Heart right ventricle (tissue), 16 donors: ENCODE results near the gene BRD3OS. TPM values are rescaled to one million over a fixed set of nuclear protein-coding genes. Genes with fewer than 3 reads are reported as not detected.

Experiments used
- ATAC-seq, 8 donors: fragments of 200-7000 bp; cut with Tn5 transposase; one replicate each; pipeline ENCODE4 v1.9.1; 2020; ENCODE audit warnings: mild to moderate bottlenecking in 8 of 8, moderate library complexity in 8 of 8, moderate number of reproducible peaks in 1 of 8
- DNase-seq, 2 donors: peaks; one replicate each; pipeline ENCODE4 v3.0.0-alpha.2; 2020
- H3K27ac ChIP-seq, 10 donors: fragments of 200-600 bp; sonication (generic) in 2 of 10; one replicate each; pipeline versions ENCODE4 v1.5.0 to v1.8.0; 2020 to 2022; ENCODE audit warnings: mild to moderate bottlenecking in 3 of 10
- H3K27me3 ChIP-seq, 7 donors: fragments of 200-600 bp; one replicate each; pipeline ENCODE4 v1.8.0; 2021 to 2022; ENCODE audit warnings: mild to moderate bottlenecking in 2 of 7
- H3K36me3 ChIP-seq, 9 donors: fragments of 200-600 bp; sonication (generic) in 1 of 9; one replicate each; pipeline versions ENCODE4 v1.5.0 to v1.8.0; 2020 to 2022; ENCODE audit warnings: mild to moderate bottlenecking in 2 of 9
- H3K4me1 ChIP-seq, 9 donors: fragments of 200-600 bp; sonication (generic) in 1 of 9; one replicate each; pipeline versions ENCODE4 v1.5.0 to v1.8.0; 2020 to 2022; ENCODE audit warnings: mild to moderate bottlenecking in 4 of 9
- H3K4me3 ChIP-seq, 10 donors: fragments of 200-600 bp; sonication (generic) in 2 of 10; one replicate each; pipeline versions ENCODE4 v1.5.0 to v1.8.0; 2020 to 2022; ENCODE audit warnings: mild to moderate bottlenecking in 7 of 10, moderate library complexity in 2 of 10
- H3K9me3 ChIP-seq, 11 donors: fragments of 200-600 bp in 10 of 11; sonication (generic) in 2 of 11; one replicate each; pipeline versions ENCODE4 v1.5.0 to v1.8.0; 2013 to 2022; ENCODE audit warnings: mild to moderate bottlenecking in 2 of 11, control low read depth in 1 of 11, moderate library complexity in 1 of 11
- CTCF ChIP-seq, 9 donors: fragments of 200-600 bp; sonication (generic) in 2 of 9; IDR thresholded peaks; one replicate each; pipeline versions ENCODE4 v1.5.0 to v1.8.0; 2021 to 2022; ENCODE audit warnings: antibody characterized with exemption in 9 of 9, mild to moderate bottlenecking in 5 of 9, moderate library complexity in 1 of 9
- WGBS, 2 donors: extraction: QIAGEN DNeasy Blood & Tissue Kit; methylation state at CpG; one replicate each; pipeline ENCODE4 v1.1.7; 2013; ENCODE audit warnings: inconsistent platforms in 1 of 2; 5-methylcytosine and 5-hydroxymethylcytosine counted together
- intact Hi-C, 10 donors: fragments of 100-400 bp; cut with DNase I; formaldehyde crosslinking; loops; one replicate each; pipeline versions ENCODE4 v1.11.1 to v1.14.2; 2022
- polyA plus RNA-seq, 2 donors: library from polyadenylated mRNA; stranded (reverse); fragments of 200-250 nt; gene quantifications; one replicate each; pipeline ENCODE4 v1.2.3, GENCODE V29; 2013
- total RNA-seq, 10 donors: library from RNA; stranded (reverse); fragmentation: NEBNext Ultra II Directional in 3 of 10; extraction: Animal tissue kit (Norgen Biotek cat#: 25700) in 3 of 10; gene quantifications; one replicate each; pipeline versions ENCODE4 v1.2.1 to v1.2.4, GENCODE V29; 2021 to 2023
- donor health status: Arrhythmogenic right ventricular cardiomyopathy.
- donor health status: ischemic (EF 13 %, LVEDD 7.1; RV severe dilation, severe dysfunction).
- donor health status: healthy with polysubstance abuse.
- donor health status: DM: no; HTN: yes; CAD: no.
- donor health status: DM: no; HTN: no; CAD: no.
- donor health status: ischemic (EF 25% LVEDD 6.9; RV normal size, moderate dysfunction).
- donor health status: ischemic (EF 25% LVEDD 5.7; RV mildly dilated, moderate dysfunction).
- donor health status: healthy.
- donor health status: DM: yes; HTN: yes; CAD: no.
- donor health status: Ischemic cardiomyopathy.
- donor health status: ischemic (EF 35%, LVEDD 5.7; RV mildly dilated, moderate dysfunction).
- donor health status: nonischemic (EF 11% LVEDD 7.7; RV severe dilation, severe dysfunction).
- donor health status: DM: yes; HTN: yes; CAD: no.
- donor health status: PGD.
- donor health status: ischemic (EF 29% LVEDD 5.4; RV normal size, mild dysfunction).
- donor health status: nonischemic (EF 23%, LVEDD 6.1; RV moderate dilation, normal function).

Gene BRD3OS
- total and polyA plus RNA-seq, 12 donors, result 4.1 to 11.6 (median 7.0) TPM

- H3K27ac ChIP-seq, result no peak overlapping the region
- H3K9me3 ChIP-seq, result no peaks in the 10 kb centered on the region
- intact Hi-C loops, result loop anchor here in 4 of 10 donors (2.0 kb wide), 2 partner anchors 202 to 212 kb away; no protein-coding TSS in a partner anchor
- no peak overlapping the region for H3K4me3 ChIP-seq
- DNase-seq, result no peak
- peaks cover 8 to 27% (median 23%) of the 10 kb centered on the region in 9 donors for H3K4me1 ChIP-seq
- H3K36me3 ChIP-seq, result no peaks in the 10 kb centered on the region
- peaks cover 0 to 14% (median 3%) of the 10 kb centered on the region in 7 donors for H3K27me3 ChIP-seq
- no peak for TF ChIP-seq CTCF (IDR thresholded peaks at IDR 0.05)
- ATAC-seq, result no peak
- 69 to 77% methylated on average over 17 of the region's 17 CpGs for WGBS, 2 donors
Measured at GRCh38 chr9:133995012-133995896, 30.0 kb upstream of the BRD3OS start.

- H3K4me1 ChIP-seq, result peaks cover 5 to 17% (median 14%) of the 10 kb centered on the region in 9 donors
- peaks cover 0 to 12% (median 0%) of the 10 kb centered on the region in 7 donors for H3K27me3 ChIP-seq
- no peaks in the 10 kb centered on the region for H3K36me3 ChIP-seq
- no peaks in the 10 kb centered on the region for H3K9me3 ChIP-seq
- no peak overlapping the region for H3K4me3 ChIP-seq
- DNase-seq (no peak), ATAC-seq (no peak)
- no peak overlapping the region for H3K27ac ChIP-seq
- 59 to 60% methylated on average over 24 of the region's 24 CpGs for WGBS, 2 donors
- no peak for TF ChIP-seq CTCF (IDR thresholded peaks at IDR 0.05)
- intact Hi-C loops, result loop anchor here in 1 of 10 donors (2.0 kb wide), 1 partner anchor 204 kb away; no protein-coding TSS in a partner anchor
Measured at GRCh38 chr9:133996531-133997520, 28.5 kb upstream of the BRD3OS start.

GRCh38 chr9:133997584-133997983 is 27.7 kb upstream of the BRD3OS start:
- 89 to 90% methylated on average over 2 of the region's 2 CpGs for WGBS, 2 donors
- Histone ChIP-seq H3K9me3 (no peaks in the 10 kb centered on the region), H3K27me3 (peaks cover 0 to 12% (median 0%) of the 10 kb centered on the region in 7 donors), H3K4me3 (no peak overlapping the region), H3K27ac (no peak overlapping the region), H3K4me1 (peaks cover 5 to 17% (median 14%) of the 10 kb centered on the region in 9 donors), H3K36me3 (no peaks in the 10 kb centered on the region)
- TF ChIP-seq CTCF (IDR thresholded peaks at IDR 0.05), result no peak
- intact Hi-C loops, result loop anchor here in 1 of 10 donors (2.0 kb wide), 1 partner anchor 205 kb away; no protein-coding TSS in a partner anchor
- DNase-seq, result no peak
- ATAC-seq, result no peak
